BLaER1 (cell line): Measurements from ENCODE around the gene GOT2.
"Not testable (repeated sequence)": the region's sequence is repeated elsewhere in the genome, so short reads cannot be mapped to it uniquely, and the experiment has no call there.

Source experiments
- H3K27ac ChIP-seq: shearing (Covaris generic); formaldehyde crosslinking; 2 replicates; pipeline ENCODE4 v1.8.1; 2022
- H3K27me3 ChIP-seq: shearing (Covaris generic); formaldehyde crosslinking; 2 replicates; pipeline ENCODE4 v1.8.1; 2022
- H3K36me3 ChIP-seq: shearing (Covaris generic); formaldehyde crosslinking; 2 replicates; pipeline ENCODE4 v1.8.1; 2022
- H3K4me1 ChIP-seq: shearing (Covaris generic); formaldehyde crosslinking; 2 replicates; pipeline ENCODE4 v1.8.1; 2022
- H3K4me2 ChIP-seq: shearing (Covaris generic); formaldehyde crosslinking; 2 replicates; pipeline ENCODE4 v1.8.1; 2022
- H3K4me3 ChIP-seq: shearing (Covaris generic); formaldehyde crosslinking; 2 replicates; pipeline ENCODE4 v1.8.1; 2022
- H3K9ac ChIP-seq: shearing (Covaris generic); formaldehyde crosslinking; 2 replicates; pipeline ENCODE4 v1.8.1; 2022
- H3K9me3 ChIP-seq: shearing (Covaris generic); formaldehyde crosslinking; 2 replicates; pipeline ENCODE4 v1.8.1; 2022
- H4K20me1 ChIP-seq: shearing (Covaris generic); formaldehyde crosslinking; 2 replicates; pipeline ENCODE4 v1.8.1; 2022
- Cebpa-rat ChIP-seq: shearing (Covaris generic); IDR thresholded peaks from 2 replicates; pipeline ENCODE4 v1.8.1; 2022

GOT2 gene

DNA sequence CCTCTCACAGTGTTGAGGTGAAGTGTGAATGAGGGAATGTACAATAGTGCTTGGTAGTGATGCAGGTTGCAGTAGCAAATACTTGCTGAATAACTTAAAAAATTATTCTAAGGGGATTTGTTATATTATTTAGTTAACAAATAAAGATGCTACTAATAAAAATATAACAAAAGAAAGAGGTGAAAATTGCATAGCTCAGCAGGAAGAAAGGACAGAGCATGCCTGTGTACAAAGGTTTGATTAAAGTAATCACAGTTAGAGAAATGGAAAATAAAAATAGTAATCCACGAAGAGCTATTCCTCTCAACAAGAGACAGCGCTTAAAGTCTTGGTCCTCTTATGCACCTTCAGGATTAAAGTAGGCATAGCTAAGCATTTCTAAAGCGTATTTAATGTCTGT, 11.0 kb downstream of the GOT2 start:
- no peak for TF ChIP-seq Cebpa-rat
- Histone ChIP-seq H4K20me1 (peaks cover 65% of the 10 kb centered on the region), H3K4me1 (peaks cover 14% of the 10 kb centered on the region), H3K36me3 (peaks cover 78% of the 10 kb centered on the region), H3K4me2 (no peak overlapping the region), H3K9ac (no peak overlapping the region), H3K4me3 (no peak overlapping the region), H3K27me3 (no peaks in the 10 kb centered on the region), H3K9me3 (no peaks in the 10 kb centered on the region), H3K27ac (no peak overlapping the region)

GRCh38 chr16:58717994-58718393, 16.1 kb downstream of the GOT2 start:
- peaks cover 20% of the 10 kb centered on the region for H3K4me1 ChIP-seq
- no peaks in the 10 kb centered on the region for H3K9me3 ChIP-seq
- H3K4me2 ChIP-seq = peak overlapping the region; percentile 69
- H3K27ac ChIP-seq = no peak overlapping the region
- H3K27me3 ChIP-seq = no peaks in the 10 kb centered on the region
- no peak overlapping the region for H3K9ac ChIP-seq
- TF ChIP-seq Cebpa-rat = no peak
- H4K20me1 ChIP-seq = peaks cover 20% of the 10 kb centered on the region
- H3K36me3 ChIP-seq = peaks cover 100% of the 10 kb centered on the region
- H3K4me3 ChIP-seq = no peak overlapping the region

DNA sequence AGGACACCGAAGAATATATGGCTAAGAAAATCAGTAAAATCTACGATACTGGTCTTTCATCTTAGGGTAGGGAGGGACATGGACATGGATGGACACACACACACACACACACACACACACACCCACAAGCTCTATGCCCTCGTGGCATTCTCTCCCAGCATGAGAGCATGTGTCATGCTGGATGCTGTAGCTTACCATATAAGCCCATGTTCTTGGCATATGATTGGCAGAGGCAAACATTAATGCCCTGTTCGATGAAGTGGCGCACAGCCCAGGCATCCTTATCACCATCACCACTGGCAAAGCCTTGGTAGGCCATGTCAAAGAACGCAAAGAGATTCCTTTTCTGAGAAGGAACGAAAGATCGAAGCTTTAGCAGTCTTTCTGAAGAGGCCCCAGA, 17.6 kb downstream of the GOT2 start:
- no peak overlapping the region for H3K9ac ChIP-seq
- peaks cover 20% of the 10 kb centered on the region for H4K20me1 ChIP-seq
- no peaks in the 10 kb centered on the region for H3K9me3 ChIP-seq
- H3K27me3 ChIP-seq = no peaks in the 10 kb centered on the region
- no peak overlapping the region for H3K4me3 ChIP-seq
- no peak overlapping the region for H3K27ac ChIP-seq
- H3K36me3 ChIP-seq = peaks cover 100% of the 10 kb centered on the region
- H3K4me1 ChIP-seq = peaks cover 20% of the 10 kb centered on the region
- TF ChIP-seq Cebpa-rat = no peak
- H3K4me2 ChIP-seq = no peak overlapping the region

- H4K20me1 ChIP-seq = peaks cover 8% of the 10 kb centered on the region
- no peaks in the 10 kb centered on the region for H3K9me3 ChIP-seq
- TF ChIP-seq Cebpa-rat = no peak
- no peak overlapping the region for H3K4me3 ChIP-seq
- peaks cover 12% of the 10 kb centered on the region for H3K4me1 ChIP-seq
- H3K4me2 ChIP-seq = no peak overlapping the region
- H3K27ac ChIP-seq = no peak overlapping the region
- no peak overlapping the region for H3K9ac ChIP-seq
- H3K27me3 ChIP-seq = no peaks in the 10 kb centered on the region
- peaks cover 99% of the 10 kb centered on the region for H3K36me3 ChIP-seq
These were observed 20.4 kb downstream of the GOT2 start for GRCh38 chr16:58713742-58714141.

DNA sequence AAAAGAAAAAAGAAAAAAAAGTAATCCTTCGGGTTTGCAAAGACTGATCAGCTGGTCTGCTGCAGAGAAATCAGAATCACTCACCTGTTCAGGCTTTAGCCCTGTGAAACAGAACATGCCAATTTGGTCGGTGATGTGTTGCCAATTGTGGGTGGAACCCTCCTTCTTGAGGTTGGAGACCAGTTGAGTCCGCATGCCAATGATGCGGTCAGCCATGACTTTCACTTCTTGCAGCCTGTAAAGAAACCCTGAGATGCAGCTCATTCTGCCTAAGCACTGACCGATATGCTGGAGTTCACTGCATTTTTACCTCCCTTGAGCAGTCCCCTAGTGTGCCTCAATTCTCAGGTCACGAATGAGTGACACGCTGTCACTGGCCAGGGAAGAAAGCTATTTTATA, 24.8 kb downstream of the GOT2 start:
- no peaks in the 10 kb centered on the region for H3K27me3 ChIP-seq
- H3K9ac ChIP-seq = no peak overlapping the region
- no peaks in the 10 kb centered on the region for H3K4me1 ChIP-seq
- H3K36me3 ChIP-seq = peaks cover 90% of the 10 kb centered on the region
- no peak overlapping the region for H3K4me2 ChIP-seq
- H3K4me3 ChIP-seq = no peak overlapping the region
- no peaks in the 10 kb centered on the region for H4K20me1 ChIP-seq
- H3K9me3 ChIP-seq = no peaks in the 10 kb centered on the region
- no peak overlapping the region for H3K27ac ChIP-seq
- TF ChIP-seq Cebpa-rat = no peak

GRCh38 chr16:58699151-58699550, 35.0 kb downstream of the GOT2 start:
- no peaks in the 10 kb centered on the region for H4K20me1 ChIP-seq
- H3K27ac ChIP-seq = no peak overlapping the region
- no peak overlapping the region for H3K4me3 ChIP-seq
- H3K27me3 ChIP-seq = no peaks in the 10 kb centered on the region
- no peak overlapping the region for H3K9ac ChIP-seq
- H3K36me3 ChIP-seq = peaks cover 7% of the 10 kb centered on the region; the same call in 1 of the 2 replicates
- TF ChIP-seq Cebpa-rat = no peak
- peaks cover 8% of the 10 kb centered on the region; the same call in 1 of the 2 replicates for H3K4me1 ChIP-seq
- H3K4me2 ChIP-seq = peak overlapping the region; percentile 7; the same call in 1 of the 2 replicates
- peaks cover 6% of the 10 kb centered on the region; the same call in 1 of the 2 replicates for H3K9me3 ChIP-seq

DNA sequence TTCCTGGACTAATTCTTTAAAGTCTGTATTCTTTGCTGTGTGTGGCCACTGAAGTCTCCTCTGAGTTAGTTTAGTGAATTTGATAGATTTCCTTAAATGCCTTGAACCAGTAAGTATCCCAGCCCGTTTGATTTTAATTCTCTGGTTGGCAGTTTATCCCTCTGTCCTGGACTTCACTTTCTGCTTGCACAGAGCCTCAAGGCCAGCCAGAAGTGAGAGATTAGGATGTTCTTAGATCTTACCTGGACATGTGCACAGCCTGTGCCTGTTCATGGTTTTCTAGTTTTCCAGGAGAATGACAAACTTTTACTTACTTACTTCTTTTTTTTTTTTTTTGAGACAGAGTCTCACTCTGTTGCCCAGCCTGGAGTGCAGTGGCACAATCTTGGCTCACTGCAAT, 38.7 kb downstream of the GOT2 start:
- Histone ChIP-seq H3K4me2 (no peak overlapping the region), H3K9me3 (peaks cover 14% of the 10 kb centered on the region; the same call in 1 of the 2 replicates), H3K4me3 (no peak overlapping the region), H3K27ac (no peak overlapping the region), H3K27me3 (no peaks in the 10 kb centered on the region), H3K4me1 (peaks cover 8% of the 10 kb centered on the region; the same call in 1 of the 2 replicates), H3K36me3 (no peaks in the 10 kb centered on the region), H3K9ac (no peak overlapping the region), H4K20me1 (no peaks in the 10 kb centered on the region)
- TF ChIP-seq Cebpa-rat = no peak

DNA sequence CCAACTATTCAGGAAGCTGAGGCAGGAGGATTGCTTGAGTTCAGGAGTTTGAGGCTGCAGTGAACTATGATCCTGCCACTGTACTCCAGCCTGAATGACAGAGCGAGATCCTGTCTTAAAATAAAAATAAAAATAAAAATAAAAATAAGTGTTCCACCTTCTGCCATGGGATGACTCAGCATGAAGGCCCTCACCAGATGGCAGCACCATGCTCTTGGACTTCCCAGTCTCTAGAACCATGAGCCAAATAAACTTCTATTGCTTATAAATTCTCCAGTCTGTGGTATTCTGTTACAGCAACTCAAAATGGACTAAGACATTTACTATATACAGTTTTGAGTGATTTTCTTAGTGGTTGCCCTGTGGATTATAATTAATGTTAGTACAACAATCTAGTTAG, 41.7 kb downstream of the GOT2 start:
- Histone ChIP-seq H3K4me3 (no peak overlapping the region), H3K36me3 (no peaks in the 10 kb centered on the region), H3K27me3 (no peaks in the 10 kb centered on the region), H3K27ac (no peak overlapping the region), H4K20me1 (no peaks in the 10 kb centered on the region), H3K4me2 (no peak overlapping the region), H3K4me1 (no peaks in the 10 kb centered on the region), H3K9ac (no peak overlapping the region), H3K9me3 (peaks cover 14% of the 10 kb centered on the region; the same call in 1 of the 2 replicates)
- no peak for TF ChIP-seq Cebpa-rat

DNA sequence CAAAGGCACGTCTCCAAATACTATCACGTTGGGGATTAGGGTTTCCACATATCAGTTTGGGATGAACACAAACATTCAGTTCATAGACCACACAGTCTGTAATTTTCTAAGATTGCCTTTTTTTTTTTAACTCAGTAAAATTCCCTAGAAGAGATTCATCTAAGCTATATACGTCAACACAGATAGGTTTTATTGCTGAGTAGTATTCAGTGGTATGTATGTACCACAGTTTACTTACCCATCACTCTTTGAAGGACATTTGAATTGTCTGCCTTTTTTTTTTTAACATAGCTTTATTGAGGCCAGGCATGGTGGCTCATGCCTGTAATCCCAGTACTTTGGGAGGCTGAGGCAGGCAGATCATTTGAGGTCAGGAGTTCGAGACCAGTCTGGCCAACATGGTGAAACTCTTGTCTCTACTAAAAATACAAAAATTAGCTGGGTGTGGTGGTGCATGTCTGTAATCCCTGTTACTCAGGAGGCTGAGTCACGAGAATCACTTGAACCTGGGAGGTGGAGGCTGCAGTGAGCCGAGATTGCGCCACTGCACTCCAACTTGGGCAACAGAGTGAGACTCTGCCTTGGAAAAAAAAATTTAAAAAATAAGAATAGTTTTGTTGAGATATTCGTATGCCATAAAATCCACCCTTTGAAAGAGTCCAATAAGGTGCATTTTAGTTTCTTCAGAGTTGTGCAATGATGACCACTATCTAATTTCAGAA, 47.0 kb downstream of the GOT2 start:
- not testable (repeated sequence) for H3K27ac ChIP-seq, H3K9ac ChIP-seq, H3K27me3 ChIP-seq, H3K4me3 ChIP-seq, H3K9me3 ChIP-seq, H3K4me2 ChIP-seq, H3K36me3 ChIP-seq, H4K20me1 ChIP-seq
- H3K4me1 ChIP-seq = peaks cover 12% of the 10 kb centered on the region

GRCh38 chr16:58685084-58685449, 49.0 kb downstream of the GOT2 start:
- H3K27ac ChIP-seq = no peak overlapping the region
- H3K9ac ChIP-seq = no peak overlapping the region
- peak overlapping the region; percentile 96 for H3K4me2 ChIP-seq
- H3K4me1 ChIP-seq = peaks cover 12% of the 10 kb centered on the region
- H4K20me1 ChIP-seq = no peaks in the 10 kb centered on the region
- no peaks in the 10 kb centered on the region for H3K27me3 ChIP-seq
- H3K36me3 ChIP-seq = peaks cover 5% of the 10 kb centered on the region; the same call in 1 of the 2 replicates
- H3K4me3 ChIP-seq = peak overlapping the region; percentile 84; the same call in 1 of the 2 replicates
- TF ChIP-seq Cebpa-rat = no peak
- H3K9me3 ChIP-seq = no peaks in the 10 kb centered on the region
